Osteoblast (primary cell): ENCODE results near the gene KCND3. TPM values are rescaled to one million over a fixed set of nuclear protein-coding genes. Genes with fewer than 3 reads are reported as not detected.

ENCODE experiments used
- DNase-seq: peaks from one replicate; pipeline ENCODE4 v3.0.0; 2011; ENCODE audit warnings: low spot score, mixed read lengths; ENCODE audit not compliant: insufficient read length; ENCODE audit errors: missing footprints
- H2AFZ ChIP-seq: 2 replicates; pipeline ENCODE4 v1.6.0; 2011; ENCODE audit warnings: mild to moderate bottlenecking, low read length
- H3K27ac ChIP-seq: 2 replicates; pipeline ENCODE4 v1.5.1; 2011; ENCODE audit warnings: mild to moderate bottlenecking, low read depth, low read length, moderate library complexity
- H3K27me3 ChIP-seq: 2 replicates; pipeline ENCODE4 v1.6.0; 2012; ENCODE audit warnings: mild to moderate bottlenecking, control low read depth, inconsistent platforms, low read length, moderate library complexity; ENCODE audit not compliant: insufficient read depth
- H3K36me3 ChIP-seq: 2 replicates; pipeline ENCODE4 v1.5.1; 2011; ENCODE audit warnings: mild to moderate bottlenecking, low read length, control low read depth, moderate library complexity; ENCODE audit not compliant: insufficient read depth
- H3K4me1 ChIP-seq: 2 replicates; pipeline ENCODE4 v1.5.1; 2011; ENCODE audit warnings: mild to moderate bottlenecking, low read length, control low read depth, moderate library complexity; ENCODE audit not compliant: insufficient read depth
- H3K4me2 ChIP-seq: 2 replicates; pipeline ENCODE4 v1.6.0; 2011; ENCODE audit warnings: mild to moderate bottlenecking, low read length; ENCODE audit not compliant: insufficient read depth
- H3K4me3 ChIP-seq: fragments of 200-600 bp; sonication (generic); 3 replicates; pipeline ENCODE4 v1.5.1; 2012; ENCODE audit warnings: mild to moderate bottlenecking, low read length, inconsistent platforms; ENCODE audit not compliant: insufficient read depth
- H3K79me2 ChIP-seq: 2 replicates; pipeline ENCODE4 v1.6.0; 2012; ENCODE audit warnings: mild to moderate bottlenecking, low read length, control low read depth, inconsistent platforms; ENCODE audit not compliant: insufficient read depth
- H3K9me3 ChIP-seq: 2 replicates; pipeline ENCODE4 v1.5.1; 2011; ENCODE audit warnings: low read depth, low read length, control low read depth
- H4K20me1 ChIP-seq: 2 replicates; pipeline ENCODE4 v1.6.0; 2012; ENCODE audit warnings: mild to moderate bottlenecking, low read length, control low read depth; ENCODE audit not compliant: insufficient read depth
- total RNA-seq: library from RNA; depleted of rRNA; stranded (reverse); fragments of >200 nt; gene quantifications from 2 replicates; pipeline ENCODE4 v1.2.3, GENCODE V29; 2012
- TF ChIP-seq, protein P1 (sequence below): IDR thresholded peaks from 2 replicates; pipeline ENCODE4 v1.5.1; 2011; ENCODE audit warnings: mild to moderate bottlenecking, low read depth, low read length, moderate library complexity; ENCODE audit errors: extremely low read depth

The KCND3 gene
- total RNA-seq, 1 donor = 3.6 TPM

DNA sequence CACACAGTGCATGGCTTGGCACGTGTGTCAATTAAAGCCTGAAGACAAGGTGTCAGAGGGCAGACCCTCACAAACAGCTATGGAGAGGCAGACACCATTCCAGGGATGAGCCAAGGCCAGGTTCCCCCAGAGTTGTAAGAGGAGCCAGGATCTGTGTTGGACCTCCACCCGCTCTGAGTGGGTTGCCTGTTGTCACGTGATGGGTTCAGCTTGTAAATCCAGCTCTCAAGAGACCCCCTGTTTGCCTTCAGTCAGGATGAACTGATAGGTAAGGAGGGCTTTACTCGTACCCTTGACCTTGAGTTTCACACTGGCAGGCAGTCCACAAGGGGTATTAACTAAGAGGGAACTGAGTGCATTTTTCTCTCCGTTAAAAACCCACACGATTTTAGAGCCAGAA is 27.7 kb upstream of the KCND3 start:
- H4K20me1 ChIP-seq = no peaks in the 10 kb centered on the region
- no peaks in the 10 kb centered on the region for H3K4me1 ChIP-seq
- TF ChIP-seq, protein P1, sequence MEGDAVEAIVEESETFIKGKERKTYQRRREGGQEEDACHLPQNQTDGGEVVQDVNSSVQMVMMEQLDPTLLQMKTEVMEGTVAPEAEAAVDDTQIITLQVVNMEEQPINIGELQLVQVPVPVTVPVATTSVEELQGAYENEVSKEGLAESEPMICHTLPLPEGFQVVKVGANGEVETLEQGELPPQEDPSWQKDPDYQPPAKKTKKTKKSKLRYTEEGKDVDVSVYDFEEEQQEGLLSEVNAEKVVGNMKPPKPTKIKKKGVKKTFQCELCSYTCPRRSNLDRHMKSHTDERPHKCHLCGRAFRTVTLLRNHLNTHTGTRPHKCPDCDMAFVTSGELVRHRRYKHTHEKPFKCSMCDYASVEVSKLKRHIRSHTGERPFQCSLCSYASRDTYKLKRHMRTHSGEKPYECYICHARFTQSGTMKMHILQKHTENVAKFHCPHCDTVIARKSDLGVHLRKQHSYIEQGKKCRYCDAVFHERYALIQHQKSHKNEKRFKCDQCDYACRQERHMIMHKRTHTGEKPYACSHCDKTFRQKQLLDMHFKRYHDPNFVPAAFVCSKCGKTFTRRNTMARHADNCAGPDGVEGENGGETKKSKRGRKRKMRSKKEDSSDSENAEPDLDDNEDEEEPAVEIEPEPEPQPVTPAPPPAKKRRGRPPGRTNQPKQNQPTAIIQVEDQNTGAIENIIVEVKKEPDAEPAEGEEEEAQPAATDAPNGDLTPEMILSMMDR = no peak
- no peaks in the 10 kb centered on the region for H3K27me3 ChIP-seq
- no peak overlapping the region for H3K4me2 ChIP-seq
- peaks cover 2% of the 10 kb centered on the region for H3K9me3 ChIP-seq
- no peak overlapping the region for H2AFZ ChIP-seq
- no peaks in the 10 kb centered on the region for H3K79me2 ChIP-seq
- DNase-seq = no peak
- no peak overlapping the region for H3K27ac ChIP-seq
- H3K36me3 ChIP-seq = no peaks in the 10 kb centered on the region
- H3K4me3 ChIP-seq = no peak overlapping the region

DNA sequence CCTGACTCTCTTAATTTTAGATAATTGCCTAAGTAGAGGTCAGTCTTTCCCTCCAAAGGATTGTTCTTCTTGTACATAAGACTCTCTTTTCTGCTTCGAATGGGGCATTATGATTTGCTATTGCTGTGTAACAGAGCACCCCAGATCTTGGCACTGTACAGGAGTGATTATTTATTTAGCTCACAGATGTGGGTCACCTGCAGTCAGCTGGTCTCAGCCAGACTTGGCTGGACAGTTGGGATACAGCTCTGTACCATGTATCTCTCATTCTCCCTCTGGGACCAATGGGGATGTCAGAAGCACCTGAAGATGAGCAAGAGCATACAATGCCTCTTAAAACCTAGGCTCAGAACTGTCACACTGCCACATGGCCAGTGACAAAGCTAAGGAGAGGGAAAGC is 23.4 kb upstream of the KCND3 start:
- TF ChIP-seq, protein P1 = no peak
- Histone ChIP-seq H3K9me3 (peaks cover 2% of the 10 kb centered on the region), H3K27me3 (no peaks in the 10 kb centered on the region), H3K4me2 (no peak overlapping the region), H4K20me1 (no peaks in the 10 kb centered on the region), H3K4me3 (no peak overlapping the region), H3K4me1 (no peaks in the 10 kb centered on the region), H2AFZ (no peak overlapping the region), H3K27ac (no peak overlapping the region), H3K36me3 (no peaks in the 10 kb centered on the region), H3K79me2 (no peaks in the 10 kb centered on the region)
- DNase-seq = no peak

DNA sequence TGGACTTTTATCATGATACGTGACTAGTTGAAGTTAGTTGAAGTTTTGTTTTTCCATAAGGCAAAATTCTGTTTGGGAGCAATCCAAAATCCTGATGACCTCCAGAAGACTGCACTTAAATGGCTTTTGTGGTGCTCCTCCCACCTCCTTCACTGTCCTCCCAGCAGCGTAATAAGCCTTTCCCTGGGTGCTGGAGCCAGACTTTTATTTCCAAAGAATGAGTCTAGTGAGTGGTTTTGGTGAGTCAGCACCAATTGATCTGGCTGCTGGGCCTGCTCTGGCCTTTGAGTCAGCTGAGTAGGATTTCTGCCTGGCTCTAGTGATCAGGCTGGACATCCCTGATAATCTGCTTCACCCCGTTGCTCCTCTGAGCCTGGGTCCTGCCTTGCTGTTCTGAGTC is 21.7 kb upstream of the KCND3 start:
- Histone ChIP-seq H3K27me3 (no peaks in the 10 kb centered on the region), H3K79me2 (no peaks in the 10 kb centered on the region), H3K36me3 (no peaks in the 10 kb centered on the region), H3K9me3 (peaks cover 2% of the 10 kb centered on the region), H3K4me3 (no peak overlapping the region), H3K27ac (no peak overlapping the region), H3K4me1 (no peaks in the 10 kb centered on the region), H4K20me1 (no peaks in the 10 kb centered on the region), H2AFZ (no peak overlapping the region), H3K4me2 (no peak overlapping the region)
- TF ChIP-seq, protein P1 = no peak
- DNase-seq = no peak

DNA sequence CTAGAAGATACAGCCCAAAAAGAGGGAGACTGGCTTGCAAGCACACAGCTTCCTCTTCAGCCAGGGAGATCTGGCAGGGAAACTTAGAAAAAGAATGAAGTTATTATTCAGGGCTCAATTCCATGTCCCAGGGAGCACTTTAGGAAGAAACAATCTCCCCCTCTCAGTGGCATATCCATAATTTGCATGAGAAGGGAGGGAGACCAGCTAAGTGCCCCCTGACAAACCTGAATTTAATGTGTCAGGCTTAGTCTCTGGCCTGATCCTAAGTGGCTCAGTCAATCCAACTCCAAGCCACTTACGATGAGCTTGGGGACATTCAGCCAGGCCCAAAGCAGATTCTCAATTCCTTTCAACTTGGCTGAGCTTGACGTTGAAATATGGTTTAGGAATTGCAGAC is 17.7 kb upstream of the KCND3 start:
- H3K4me2 ChIP-seq = no peak overlapping the region
- H3K4me1 ChIP-seq = no peaks in the 10 kb centered on the region
- no peak overlapping the region for H3K4me3 ChIP-seq
- DNase-seq = no peak
- H3K27ac ChIP-seq = no peak overlapping the region
- H2AFZ ChIP-seq = no peak overlapping the region
- no peaks in the 10 kb centered on the region for H3K36me3 ChIP-seq
- no peaks in the 10 kb centered on the region for H3K9me3 ChIP-seq
- H4K20me1 ChIP-seq = no peaks in the 10 kb centered on the region
- no peaks in the 10 kb centered on the region for H3K27me3 ChIP-seq
- TF ChIP-seq, protein P1 = no peak
- no peaks in the 10 kb centered on the region for H3K79me2 ChIP-seq
